CD14-positive monocyte (primary cell): Measurements from ENCODE around the gene CDH4. TPM values are rescaled to one million over a fixed set of nuclear protein-coding genes. Genes with fewer than 3 reads are reported as not detected.

ENCODE experiments used
- DNase-seq, 3 donors: peaks; one replicate each; pipeline ENCODE4 v3.0.0-alpha.2; 2011 to 2022
- H2AFZ ChIP-seq: 2 replicates; pipeline ENCODE4 v1.6.0; 2012; ENCODE audit warnings: mild to moderate bottlenecking, low read depth, low read length, inconsistent platforms; ENCODE audit not compliant: insufficient read depth, poor library complexity, severe bottlenecking
- H3K27ac ChIP-seq, 2 donors: 1 replicate in 1 of 2; 2 replicates in 1 of 2; pipeline ENCODE4 v1.5.1; 2012 to 2013; ENCODE audit warnings: low read length in 2 of 2, control low read depth in 1 of 2, inconsistent platforms in 1 of 2, low read depth in 1 of 2, mild to moderate bottlenecking in 1 of 2
- H3K27me3 ChIP-seq, 2 donors: one replicate each; pipeline versions ENCODE4 v1.6.0 to v1.6.1; 2011 to 2013; ENCODE audit warnings: low read length in 2 of 2; ENCODE audit not compliant: control insufficient read depth in 2 of 2, insufficient read depth in 2 of 2
- H3K36me3 ChIP-seq, 2 donors: replicated peaks in 1 of 2; 1 replicate in 1 of 2; 2 replicates in 1 of 2; pipeline versions ENCODE4 v1.5.1 to v1.6.1; 2012 to 2013; ENCODE audit warnings: low read length in 2 of 2, control low read depth in 1 of 2, inconsistent platforms in 1 of 2, mild to moderate bottlenecking in 1 of 2; ENCODE audit not compliant: insufficient read depth in 2 of 2, control insufficient read depth in 1 of 2
- H3K4me1 ChIP-seq, 2 donors: 1 replicate in 1 of 2; 2 replicates in 1 of 2; pipeline versions ENCODE4 v1.5.1 to v1.6.1; 2012 to 2013; ENCODE audit warnings: low read length in 2 of 2, control low read depth in 1 of 2, inconsistent platforms in 1 of 2, mild to moderate bottlenecking in 1 of 2, moderate library complexity in 1 of 2; ENCODE audit not compliant: insufficient read depth in 2 of 2, control insufficient read depth in 1 of 2
- H3K4me2 ChIP-seq: replicated peaks from 2 replicates; pipeline ENCODE3; 2012; ENCODE audit warnings: low read length, moderate library complexity, mild to moderate bottlenecking; ENCODE audit not compliant: poor library complexity, severe bottlenecking; ENCODE audit errors: extremely low read depth
- H3K4me3 ChIP-seq, 3 experiments: fragments of 200-600 bp in 1 of 3; sonication (generic) in 1 of 3; replicated peaks in 1 of 3; 1 replicate in 2 of 3; 2 replicates in 1 of 3; pipeline ENCODE4 v1.5.1; 2011 to 2013; ENCODE audit warnings: low read length in 3 of 3, mild to moderate bottlenecking in 3 of 3, control low read depth in 2 of 3, low read depth in 2 of 3, inconsistent platforms in 1 of 3, moderate library complexity in 1 of 3
- H3K79me2 ChIP-seq: 2 replicates; pipeline ENCODE4 v1.6.0; 2012; ENCODE audit warnings: mild to moderate bottlenecking, control low read depth, inconsistent platforms, low read length, moderate library complexity; ENCODE audit not compliant: insufficient read depth
- H3K9ac ChIP-seq: 2 replicates; pipeline ENCODE4 v1.6.0; 2017; ENCODE audit warnings: low read length, mild to moderate bottlenecking; ENCODE audit not compliant: insufficient read depth, poor library complexity, severe bottlenecking
- H3K9me3 ChIP-seq, 2 donors: replicated peaks in 1 of 2; 1 replicate in 1 of 2; 2 replicates in 1 of 2; pipeline versions ENCODE4 v1.5.1 to v1.6.1; 2012 to 2013; ENCODE audit warnings: low read length in 2 of 2, control low read depth in 1 of 2; ENCODE audit not compliant: control insufficient read depth in 1 of 2, insufficient read depth in 1 of 2
- H4K20me1 ChIP-seq: 2 replicates; pipeline ENCODE4 v1.6.0; 2012; ENCODE audit warnings: mild to moderate bottlenecking, low read length, control low read depth, moderate library complexity; ENCODE audit not compliant: insufficient read depth
- H3K27ac Mint-ChIP-seq, 7 donors: one replicate each; pipeline ENCODE4 v1.8.0; 2020; ENCODE audit warnings: mild to moderate bottlenecking in 7 of 7, mixed read lengths in 7 of 7, moderate library complexity in 6 of 7, inconsistent platforms in 2 of 7
- H3K27me3 Mint-ChIP-seq, 3 donors: one replicate each; pipeline ENCODE4 v1.8.0; 2021 to 2022; ENCODE audit warnings: low read depth in 3 of 3, mild to moderate bottlenecking in 3 of 3, mixed read lengths in 3 of 3, moderate library complexity in 3 of 3, inconsistent platforms in 1 of 3
- H3K36me3 Mint-ChIP-seq, 2 donors: one replicate each; pipeline ENCODE4 v1.8.0; 2020; ENCODE audit warnings: mixed read lengths in 2 of 2, inconsistent platforms in 1 of 2, mild to moderate bottlenecking in 1 of 2
- H3K4me1 Mint-ChIP-seq: one replicate; pipeline ENCODE4 v1.8.0; 2020; ENCODE audit warnings: mild to moderate bottlenecking, mixed read lengths
- H3K4me3 Mint-ChIP-seq, 2 donors: one replicate each; pipeline ENCODE4 v1.8.0; 2020; ENCODE audit warnings: mild to moderate bottlenecking in 2 of 2, mixed read lengths in 2 of 2, moderate library complexity in 1 of 2
- H3K9me3 Mint-ChIP-seq, 7 donors: one replicate each; pipeline ENCODE4 v1.8.0; 2020 to 2022; ENCODE audit warnings: mixed read lengths in 7 of 7, mild to moderate bottlenecking in 6 of 7, moderate library complexity in 6 of 7, inconsistent platforms in 2 of 7
- CTCF ChIP-seq: fragments of 200-600 bp; IDR thresholded peaks from one replicate; pipeline ENCODE4 v1.8.0; 2022; ENCODE audit warnings: antibody characterized with exemption, mild to moderate bottlenecking
- WGBS: methylation state at CpG from one replicate; pipeline ENCODE4 v1.1.5; 2013; ENCODE audit warnings: missing lambda C conversion rate; ENCODE audit not compliant: insufficient coverage; 5-methylcytosine and 5-hydroxymethylcytosine counted together
- intact Hi-C, 2 donors: fragments of 100-400 bp; cut with micrococcal nuclease; formaldehyde crosslinking; loops; one replicate each; pipeline versions ENCODE4 v1.15.0 to v1.15.1; 2023
- polyA plus RNA-seq, 3 donors: library from polyadenylated mRNA; depleted of rRNA in 1 of 3; unstranded in 2 of 3; stranded (reverse) in 1 of 3; fragments of 300-500 nt in 2 of 3; fragments of >200 nt in 1 of 3; fragmentation: Illumina TruSeq in 2 of 3; gene quantifications; 1 replicate in 2 of 3; 2 replicates in 1 of 3; pipeline ENCODE4 v1.2.3, GENCODE V29; 2012 to 2021

The CDH4 gene
- polyA plus RNA-seq, 3 donors, result not detected

- Mint-ChIP-seq H3K36me3 (no peaks in the 10 kb centered on the region), H3K4me1 (no peaks in the 10 kb centered on the region), H3K27ac (no peak overlapping the region), H3K9me3 (peaks cover 2 to 57% (median 30%) of the 10 kb centered on the region in 7 donors), H3K27me3 (peaks cover 0 to 2% (median 0%) of the 10 kb centered on the region in 3 donors), H3K4me3 (no peak overlapping the region)
- TF ChIP-seq CTCF, result no peak
- Histone ChIP-seq H3K79me2 (no peaks in the 10 kb centered on the region), H3K36me3 (no peaks in the 10 kb centered on the region), H3K4me3 (no peak overlapping the region), H3K9ac (no peak overlapping the region), H3K4me2 (no peak overlapping the region), H4K20me1 (no peaks in the 10 kb centered on the region), H2AFZ (no peak overlapping the region), H3K4me1 (no peaks in the 10 kb centered on the region), H3K27ac (no peak overlapping the region), H3K9me3 (peaks cover 14 to 71% of the 10 kb centered on the region in 2 donors), H3K27me3 (no peaks in the 10 kb centered on the region)
- 96% methylated on average over 5 of the region's 12 CpGs for WGBS
- intact Hi-C loops, result no loop called here
- DNase-seq, result no peak
These were observed 494.7 kb downstream of the CDH4 start for GRCh38 chr20:61746781-61747180.

- DNase-seq, result no peak
- H4K20me1 ChIP-seq, result no peaks in the 10 kb centered on the region
- no peak overlapping the region for H3K4me2 ChIP-seq
- intact Hi-C loops, result no loop called here
- H3K9ac ChIP-seq, result no peak overlapping the region
- no peaks in the 10 kb centered on the region for H3K27me3 ChIP-seq
- H3K36me3 ChIP-seq, result no peaks in the 10 kb centered on the region
- H3K4me3 Mint-ChIP-seq, result no peak overlapping the region
- H3K9me3 Mint-ChIP-seq, result peaks cover 2 to 55% (median 31%) of the 10 kb centered on the region in 7 donors
- no peaks in the 10 kb centered on the region for H3K27me3 Mint-ChIP-seq
- no peaks in the 10 kb centered on the region for H3K4me1 Mint-ChIP-seq
- H3K9me3 ChIP-seq, result peaks cover 14 to 63% of the 10 kb centered on the region in 2 donors
- no peak for TF ChIP-seq CTCF
- H3K27ac Mint-ChIP-seq, result no peak overlapping the region
- WGBS, result no CpG with 5 or more reads among the region's 3 CpGs
- H2AFZ ChIP-seq, result no peak overlapping the region
- no peaks in the 10 kb centered on the region for H3K36me3 Mint-ChIP-seq
- H3K4me3 ChIP-seq, result no peak overlapping the region
- H3K4me1 ChIP-seq, result no peaks in the 10 kb centered on the region
- no peak overlapping the region for H3K27ac ChIP-seq
- no peaks in the 10 kb centered on the region for H3K79me2 ChIP-seq
These were observed 496.3 kb downstream of the CDH4 start for GRCh38 chr20:61748376-61748775.
